Spleen (tissue), 11 donors: ENCODE measurements around the gene GJC2. TPM values are rescaled to one million over a fixed set of nuclear protein-coding genes. Genes with fewer than 3 reads are reported as not detected.

ENCODE experiments used
- DNase-seq: peaks from one replicate; pipeline ENCODE4 v3.0.0-alpha.2; 2020
- H3K27ac ChIP-seq, 8 donors: fragments of 200-600 bp; sonication (generic) in 7 of 8; 1 replicate in 4 of 8; 2 replicates in 4 of 8; pipeline versions ENCODE4 v1.5.0 to v1.8.0; 2016 to 2021; ENCODE audit warnings: inconsistent platforms in 4 of 8, mild to moderate bottlenecking in 4 of 8, moderate library complexity in 1 of 8
- H3K27me3 ChIP-seq, 7 donors: fragments of 200-600 bp; sonication (generic) in 6 of 7; replicated peaks in 1 of 7; 1 replicate in 4 of 7; 2 replicates in 3 of 7; pipeline versions ENCODE4 v1.5.0 to v1.8.0; 2016 to 2021; ENCODE audit warnings: inconsistent platforms in 3 of 7, mild to moderate bottlenecking in 1 of 7
- H3K36me3 ChIP-seq, 6 donors: fragments of 200-600 bp; sonication (generic) in 5 of 6; 1 replicate in 4 of 6; 2 replicates in 2 of 6; pipeline versions ENCODE4 v1.5.0 to v1.8.0; 2016 to 2021; ENCODE audit warnings: inconsistent platforms in 2 of 6
- H3K4me1 ChIP-seq, 6 donors: fragments of 200-600 bp; sonication (generic) in 5 of 6; 1 replicate in 3 of 6; 2 replicates in 3 of 6; pipeline versions ENCODE4 v1.5.0 to v1.8.0; 2016 to 2021; ENCODE audit warnings: inconsistent platforms in 3 of 6
- H3K4me3 ChIP-seq, 8 donors: fragments of 200-600 bp; sonication (generic) in 7 of 8; 1 replicate in 4 of 8; 2 replicates in 4 of 8; pipeline versions ENCODE4 v1.5.0 to v1.8.0; 2016 to 2021; ENCODE audit warnings: inconsistent platforms in 4 of 8, mild to moderate bottlenecking in 4 of 8, moderate library complexity in 2 of 8
- H3K9me3 ChIP-seq, 8 donors: fragments of 200-600 bp; sonication (generic) in 7 of 8; 1 replicate in 4 of 8; 2 replicates in 4 of 8; pipeline versions ENCODE4 v1.5.0 to v1.8.0; 2016 to 2021; ENCODE audit warnings: inconsistent platforms in 4 of 8
- CTCF ChIP-seq, 11 experiments: fragments of 200-600 bp in 7 of 11; fragments of 450-650 bp in 4 of 11; sonication (generic) in 4 of 11; IDR thresholded peaks in 8 of 11; conservative IDR thresholded peaks in 3 of 11; 1 replicate in 7 of 11; 2 replicates in 4 of 11; pipeline versions ENCODE4 v1.4.0 to v1.8.0; 2016 to 2021; ENCODE audit warnings: antibody characterized with exemption in 11 of 11, inconsistent platforms in 4 of 11, mild to moderate bottlenecking in 1 of 11
- POLR2A ChIP-seq, 3 donors: fragments of 450-650 bp; IDR thresholded peaks; one replicate each; pipeline ENCODE4 v1.5.1; 2017; ENCODE audit warnings: antibody characterized with exemption in 3 of 3, mild to moderate bottlenecking in 1 of 3
- POLR2AphosphoS5 ChIP-seq, 3 donors: sonication (generic); formaldehyde crosslinking; IDR thresholded peaks; one replicate each; pipeline ENCODE4 v1.5.1; 2017; ENCODE audit warnings: antibody characterized with exemption in 3 of 3
- whole genome bisulfite sequencing, 5 donors: extraction: QIAGEN DNeasy Blood & Tissue Kit in 3 of 5; methylation state at CpG; one replicate each; pipeline versions ENCODE4 v1.1.5 to v1.1.7; 2013 to 2018; 5-methylcytosine and 5-hydroxymethylcytosine counted together
- intact Hi-C: fragments of 100-400 bp; cut with DNase I; formaldehyde crosslinking; loops from one replicate; pipeline ENCODE4 v1.15.0; 2023; ENCODE audit warnings: low total_unique reads
- polyA plus RNA-seq, 3 donors: library from polyadenylated mRNA; stranded (reverse); fragments of 200-250 nt; gene quantifications; one replicate each; pipeline ENCODE4 v1.2.1, GENCODE V29; 2013
- total RNA-seq, 7 donors: library from RNA; depleted of rRNA in 3 of 7; stranded (reverse); fragments of >200 nt in 3 of 7; fragmentation: NEBNext Ultra II Directional in 4 of 7; extraction: Animal tissue kit (Norgen Biotek cat#: 25700) in 4 of 7; gene quantifications; one replicate each; pipeline versions ENCODE4 v1.1.0 to v1.2.1, GENCODE V29; 2016 to 2021
- donor health status: healthy with polysubstance abuse.
- donor health status: DM: no; HTN: no; CAD: no; lungs with moderate emphysema.
- donor health status: DM: no; HTN: no; CAD: no.
- donor health status: Bipolar disorder and iron deficiency.
- donor health status: healthy.
- donor health status: DM: no; HTN: no; CAD: no.
- donor health status: DM: yes; HTN: yes; CAD: no.

GJC2 gene
- total and polyA plus RNA-seq, 10 donors = 0.35 to 3.5 (median 1.3) TPM

- TF ChIP-seq CTCF (IDR thresholded peaks at IDR 0.05 in 8 of 11, conservative IDR thresholded peaks at IDR 0.05 in 3 of 11) = no peak
- TF ChIP-seq POLR2AphosphoS5 (IDR thresholded peaks at IDR 0.05) = no peak
- TF ChIP-seq POLR2A (IDR thresholded peaks at IDR 0.05) = no peak
- peaks cover 5 to 26% (median 8%) of the 10 kb centered on the region in 6 donors for H3K36me3 ChIP-seq
- H3K9me3 ChIP-seq = peaks cover 0 to 4% (median 0%) of the 10 kb centered on the region in 8 donors
- H3K4me1 ChIP-seq = peaks cover 0 to 49% (median 10%) of the 10 kb centered on the region in 6 donors
- no peak overlapping the region for H3K4me3 ChIP-seq
- peak; percentile 74 for DNase-seq
- no peaks in the 10 kb centered on the region for H3K27me3 ChIP-seq
- H3K27ac ChIP-seq = peak overlapping the region in 2 of 8 donors; percentile 56
- intact Hi-C loops = no loop called here
- 85 to 91% (median 89%) methylated on average over 15 to 18 of the region's 18 CpGs for WGBS, 5 donors
Measured at GRCh38 chr1:228175316-228176023, 25.7 kb downstream of the GJC2 start.

DNA sequence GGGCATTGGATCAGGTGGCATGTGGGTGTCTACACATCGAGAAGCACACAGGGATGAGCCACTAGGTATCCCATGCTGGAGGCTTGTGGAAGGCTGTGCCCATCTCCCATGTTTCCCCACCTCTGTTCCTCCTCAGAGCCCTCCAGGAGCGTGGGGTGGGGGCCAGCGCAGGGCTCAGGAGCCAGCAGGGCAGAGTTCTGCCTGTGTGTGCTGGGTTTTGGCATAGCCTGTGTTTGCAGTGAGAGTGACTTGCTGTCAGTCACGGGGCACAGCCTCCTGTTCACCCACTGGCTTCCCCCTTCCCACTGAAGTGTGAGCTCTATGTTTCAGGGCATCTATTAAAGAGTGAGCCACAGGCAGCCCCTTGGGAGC is 26.3 kb downstream of the GJC2 start:
- DNase-seq = peak; percentile 50
- no peak overlapping the region for H3K4me3 ChIP-seq
- peak overlapping the region in 4 of 8 donors; percentile 24 to 56 (median 50) for H3K27ac ChIP-seq
- H3K9me3 ChIP-seq = peaks cover 0 to 4% (median 0%) of the 10 kb centered on the region in 8 donors
- TF ChIP-seq POLR2AphosphoS5 (IDR thresholded peaks at IDR 0.05) = no peak
- TF ChIP-seq POLR2A (IDR thresholded peaks at IDR 0.05) = no peak
- no peak for TF ChIP-seq CTCF (IDR thresholded peaks at IDR 0.05 in 8 of 11, conservative IDR thresholded peaks at IDR 0.05 in 3 of 11)
- intact Hi-C loops = no loop called here
- WGBS, 5 donors = 88 to 100% (median 92%) methylated on average over 3 to 4 of the region's 4 CpGs
- peaks cover 0 to 48% (median 10%) of the 10 kb centered on the region in 6 donors for H3K4me1 ChIP-seq
- no peaks in the 10 kb centered on the region for H3K27me3 ChIP-seq
- peaks cover 5 to 26% (median 8%) of the 10 kb centered on the region in 6 donors for H3K36me3 ChIP-seq

DNA sequence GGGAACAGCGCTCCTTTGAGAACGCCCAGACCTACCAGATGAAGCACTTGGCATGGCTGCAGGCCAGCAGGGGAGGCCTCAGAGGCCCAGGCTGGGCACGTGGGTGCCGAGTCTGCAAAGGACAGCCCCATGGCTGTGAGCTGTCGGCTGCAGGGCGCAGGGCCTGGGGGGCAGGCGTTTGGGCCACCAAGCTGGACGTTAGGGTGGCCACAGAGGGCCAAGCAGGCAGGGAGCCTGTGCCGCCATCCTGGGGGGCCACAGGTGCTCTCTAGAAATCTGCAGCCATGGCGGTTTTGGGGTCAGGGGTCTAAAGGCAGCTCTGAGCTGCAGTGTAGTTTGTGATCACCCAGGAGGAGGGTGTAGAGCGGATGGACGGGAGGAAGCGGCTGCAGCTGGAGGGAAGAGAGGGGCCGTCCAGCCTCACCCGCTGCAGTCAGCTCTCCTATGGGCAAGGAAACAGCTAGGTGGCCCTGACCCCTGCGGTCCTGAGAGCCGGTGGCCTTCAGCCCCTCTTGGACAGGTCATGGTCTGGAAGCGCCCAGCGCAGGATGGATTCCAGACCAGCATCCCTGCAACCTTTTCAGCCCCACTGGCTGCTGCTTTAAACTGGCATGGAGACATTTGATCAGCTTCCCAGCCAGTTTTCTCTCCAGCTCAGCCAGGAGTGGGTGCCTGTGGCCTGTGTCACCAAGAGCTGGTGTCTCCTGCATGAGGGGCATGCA is 26.9 kb downstream of the GJC2 start:
- WGBS, 5 donors = 71 to 84% (median 80%) methylated on average over 13 to 19 of the region's 19 CpGs
- H3K36me3 ChIP-seq = peaks cover 5 to 26% (median 8%) of the 10 kb centered on the region in 6 donors
- peak; percentile 78 for DNase-seq
- peaks cover 0 to 4% (median 0%) of the 10 kb centered on the region in 8 donors for H3K9me3 ChIP-seq
- intact Hi-C loops = no loop called here
- H3K27ac ChIP-seq = peak overlapping the region in 4 of 8 donors; percentile 24 to 56 (median 50)
- H3K27me3 ChIP-seq = no peaks in the 10 kb centered on the region
- no peak overlapping the region for H3K4me3 ChIP-seq
- peaks cover 0 to 44% (median 9%) of the 10 kb centered on the region in 6 donors for H3K4me1 ChIP-seq
- TF ChIP-seq POLR2AphosphoS5 (IDR thresholded peaks at IDR 0.05) (peak; percentile 28 to 66 (median 63)), CTCF (IDR thresholded peaks at IDR 0.05 in 8 of 11, conservative IDR thresholded peaks at IDR 0.05 in 3 of 11) (no peak)

DNA sequence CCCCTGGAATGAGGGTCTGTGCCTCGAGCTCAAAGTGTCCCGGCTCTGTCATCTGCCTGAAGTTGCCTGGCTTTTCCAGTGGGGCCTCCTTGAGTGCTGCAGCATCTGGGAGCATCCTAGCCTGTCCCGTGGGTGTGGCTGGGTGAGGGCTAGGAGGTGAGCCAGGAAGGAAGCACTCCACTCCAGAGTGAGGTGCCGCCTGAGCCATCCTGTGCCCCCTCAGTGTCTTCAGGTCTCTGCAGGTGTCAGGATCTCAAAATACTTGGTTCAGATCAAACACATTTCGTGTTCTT is 27.4 kb downstream of the GJC2 start:
- TF ChIP-seq POLR2AphosphoS5 (IDR thresholded peaks at IDR 0.05) (no peak), CTCF (IDR thresholded peaks at IDR 0.05 in 8 of 11, conservative IDR thresholded peaks at IDR 0.05 in 3 of 11) (no peak), POLR2A (IDR thresholded peaks at IDR 0.05) (no peak)
- H3K36me3 ChIP-seq = peaks cover 5 to 26% (median 8%) of the 10 kb centered on the region in 6 donors
- H3K27me3 ChIP-seq = no peaks in the 10 kb centered on the region
- peaks cover 0 to 41% (median 7%) of the 10 kb centered on the region in 6 donors for H3K4me1 ChIP-seq
- WGBS, 5 donors = 74 to 86% (median 80%) methylated on average over 3 to 5 of the region's 5 CpGs
- H3K4me3 ChIP-seq = no peak overlapping the region
- intact Hi-C loops = no loop called here
- H3K27ac ChIP-seq = peak overlapping the region in 2 of 8 donors; percentile 43 to 56
- DNase-seq = no peak
- H3K9me3 ChIP-seq = peaks cover 0 to 4% (median 0%) of the 10 kb centered on the region in 8 donors
